Mucosa of gallbladder (tissue), 1 donor: ENCODE results near the gene ITPR3. TPM values are rescaled to one million over a fixed set of nuclear protein-coding genes. Genes with fewer than 3 reads are reported as not detected.
A peak's percentile ranks its signal among the peaks of the same experiment; 100 is the strongest.

Experiments used
- DNase-seq: peaks from one replicate; pipeline ENCODE4 v3.0.0-alpha.2; 2020; ENCODE audit warnings: low spot score
- total RNA-seq: library from RNA; stranded (reverse); gene quantifications from one replicate; pipeline ENCODE4 v1.2.1, GENCODE V29; 2021
- donor health status: DM: no; HTN: no; CAD: no.

ITPR3 gene
- total RNA-seq, 1 donor from 2014 or later: 104 TPM

- DNase-seq: peak; percentile 65
Observed at GRCh38 chr6:33700391-33701050, 79.4 kb downstream of the ITPR3 start.

GRCh38 chr6:33702345-33702977 is 81.3 kb downstream of the ITPR3 start:
- no peak for DNase-seq

DNA sequence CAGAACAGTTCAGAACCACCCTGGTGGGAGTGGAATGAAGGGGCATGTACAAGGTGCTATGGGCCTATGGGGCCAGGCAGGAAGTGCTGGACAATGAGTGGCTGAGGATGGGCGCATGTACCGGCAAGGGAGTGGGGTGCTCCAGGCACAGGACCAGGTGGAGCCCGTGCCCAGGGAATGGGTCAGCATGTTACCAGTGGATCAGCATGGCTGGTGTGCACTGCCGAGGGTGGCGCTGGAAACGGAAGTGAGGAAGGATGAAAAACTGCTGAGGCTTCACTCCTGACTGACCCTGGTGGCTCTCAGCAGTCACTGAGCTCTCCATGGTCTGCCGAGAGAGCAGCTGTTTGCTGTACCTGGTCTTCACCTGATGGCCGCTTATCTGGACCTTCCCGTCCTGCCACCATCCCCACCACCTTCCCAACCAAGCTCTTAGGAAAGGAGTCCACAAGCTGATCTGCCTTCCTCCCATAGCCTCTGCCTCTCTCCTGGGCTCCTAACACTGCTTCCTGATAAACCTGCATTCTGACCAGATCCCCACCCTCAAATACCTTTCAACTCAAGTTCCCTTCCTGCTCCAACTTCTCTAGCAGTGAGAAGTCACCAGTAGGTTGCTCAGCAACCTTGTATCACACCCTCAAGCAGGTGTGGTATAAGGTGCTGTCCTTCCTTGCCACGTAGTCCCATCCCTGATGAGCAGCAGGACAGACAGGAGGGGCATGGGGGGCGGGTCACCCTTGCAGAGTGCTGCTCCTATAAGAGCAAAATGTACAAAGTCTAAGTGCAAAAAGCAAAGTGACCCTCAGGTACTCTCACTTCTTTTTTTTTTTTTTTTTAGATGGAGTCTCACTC is 83.3 kb downstream of the ITPR3 start:
- DNase-seq: no peak

GRCh38 chr6:33705268-33705885 is 84.3 kb downstream of the ITPR3 start:
- DNase-seq: no peak

DNA sequence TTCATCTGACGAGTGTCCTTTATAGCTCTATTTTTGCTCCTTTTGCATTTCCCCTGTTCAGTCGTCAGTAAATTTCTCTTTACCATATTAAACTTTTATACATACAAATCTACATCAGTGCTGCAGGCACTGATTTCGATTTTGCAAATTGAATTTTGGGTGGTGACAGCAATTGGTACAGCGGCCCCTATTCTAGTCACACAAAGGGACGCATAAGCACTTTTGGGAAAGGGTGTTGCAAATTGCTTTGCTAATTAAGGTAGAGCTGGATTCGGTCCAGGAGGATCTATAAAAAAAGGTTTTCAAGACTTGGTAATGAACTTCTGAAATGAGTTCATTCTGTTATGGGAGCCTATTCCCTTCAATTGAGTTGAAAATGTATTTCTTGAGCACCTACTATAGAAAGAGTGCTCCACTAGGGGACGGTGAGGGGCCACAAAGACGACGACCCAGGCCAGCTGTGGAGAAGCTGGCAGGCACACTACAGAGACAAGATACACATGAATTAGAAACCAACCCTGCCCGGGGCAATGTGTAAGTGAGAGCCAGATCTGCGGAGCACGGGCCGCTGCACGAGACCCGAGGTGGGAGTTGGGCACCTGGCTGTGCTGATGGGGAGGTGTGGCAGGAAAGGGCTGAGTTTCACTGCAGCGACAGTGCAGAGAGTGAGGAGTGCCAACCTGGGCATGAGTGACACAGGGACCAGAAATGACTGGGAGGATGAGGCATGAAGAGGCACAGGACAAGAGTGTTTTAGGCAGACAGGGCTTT is 85.0 kb downstream of the ITPR3 start:
- DNase-seq: no peak

- no peak for DNase-seq
Observed at GRCh38 chr6:33707771-33708170, 86.6 kb downstream of the ITPR3 start.

- DNase-seq: no peak
Observed at GRCh38 chr6:33708516-33709204, 87.5 kb downstream of the ITPR3 start.

DNA sequence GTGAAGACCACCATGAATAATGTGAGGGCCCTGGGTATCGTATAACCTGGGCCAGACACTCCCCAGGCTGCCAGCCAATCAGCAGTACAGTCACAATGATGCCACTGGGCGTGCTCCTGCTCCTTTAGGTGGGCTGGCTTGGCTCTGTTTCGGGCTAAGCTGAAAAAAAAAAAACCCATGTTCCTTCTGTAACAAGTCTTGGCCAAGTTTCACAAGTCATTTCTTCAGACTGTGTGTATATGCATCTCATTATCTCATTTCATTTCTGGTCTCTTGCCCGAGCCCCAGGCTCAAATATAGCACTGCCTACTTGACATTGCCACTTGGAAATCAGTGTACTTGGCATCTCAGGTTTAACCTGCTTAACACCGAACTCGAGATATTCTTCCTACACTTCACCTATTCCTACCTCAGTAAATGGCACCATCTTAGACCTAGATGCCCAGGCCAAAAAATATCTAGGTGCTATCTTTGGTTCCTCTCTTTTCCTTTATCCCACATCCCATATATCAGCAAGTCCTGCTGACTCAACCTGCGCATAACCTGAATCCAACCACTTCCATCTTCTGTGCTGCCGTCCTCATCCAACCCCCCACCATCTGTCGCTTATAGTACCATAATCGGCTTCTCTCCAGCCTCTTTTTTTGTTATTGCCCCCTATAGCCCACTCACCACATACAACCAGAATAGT is 88.6 kb downstream of the ITPR3 start:
- no peak for DNase-seq

- no peak for DNase-seq
Observed at GRCh38 chr6:33710296-33711121, 89.4 kb downstream of the ITPR3 start.

DNA sequence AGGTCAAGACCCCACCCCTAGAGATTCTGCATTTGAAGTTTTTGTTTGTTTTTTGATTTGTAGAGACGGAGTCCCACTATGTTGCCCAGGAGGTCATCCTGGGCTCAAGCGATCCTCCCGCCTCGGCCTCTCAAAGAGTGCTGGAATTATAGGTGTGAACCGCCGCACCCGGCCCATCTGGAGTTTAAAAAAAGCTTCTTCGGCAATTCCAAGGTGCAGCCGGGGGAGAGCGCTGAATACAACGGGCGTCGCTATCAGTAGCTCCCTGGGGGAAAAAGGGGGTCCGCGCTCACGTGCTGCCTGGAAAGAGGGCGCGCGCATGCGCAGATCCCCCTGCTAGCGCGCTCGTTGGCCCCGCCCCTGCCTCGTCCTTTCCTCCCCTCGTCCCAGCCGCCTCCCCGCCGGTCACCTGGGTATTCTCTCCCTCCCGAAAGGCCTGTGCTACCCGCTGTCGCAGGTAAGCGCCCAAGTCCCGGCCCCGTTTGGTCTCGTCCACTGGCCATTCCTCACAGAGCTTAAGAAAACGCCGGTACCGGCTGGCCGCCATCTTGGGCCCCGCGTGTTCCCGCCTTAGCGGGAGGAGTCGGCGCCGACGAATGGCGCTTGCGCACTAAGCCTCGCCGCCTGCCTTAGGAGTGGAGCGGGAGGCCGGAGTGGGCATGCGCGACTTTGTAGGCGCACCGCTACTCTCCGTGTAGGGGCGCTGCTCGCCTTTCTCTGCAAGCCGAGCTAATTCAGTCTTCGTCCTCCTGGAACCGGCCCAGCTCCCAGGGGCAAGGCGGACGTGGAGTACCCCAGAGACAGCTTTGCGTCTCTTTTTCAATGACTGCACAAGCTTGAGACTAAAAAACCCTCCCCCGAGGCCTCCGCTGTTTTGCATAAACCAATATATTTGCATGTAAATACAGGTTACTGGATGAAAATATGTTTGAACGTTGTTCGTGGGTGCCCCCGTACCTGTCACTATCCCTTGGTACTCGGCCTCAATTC is 90.3 kb downstream of the ITPR3 start, which contains the start of gene UQCC2:
UQCC2 (minus strand) TSS at position 561 of the 990 bp plus-strand sequence; CDS start at position 547, 14 bp downstream.
- peak; percentile 98 for DNase-seq

DNA sequence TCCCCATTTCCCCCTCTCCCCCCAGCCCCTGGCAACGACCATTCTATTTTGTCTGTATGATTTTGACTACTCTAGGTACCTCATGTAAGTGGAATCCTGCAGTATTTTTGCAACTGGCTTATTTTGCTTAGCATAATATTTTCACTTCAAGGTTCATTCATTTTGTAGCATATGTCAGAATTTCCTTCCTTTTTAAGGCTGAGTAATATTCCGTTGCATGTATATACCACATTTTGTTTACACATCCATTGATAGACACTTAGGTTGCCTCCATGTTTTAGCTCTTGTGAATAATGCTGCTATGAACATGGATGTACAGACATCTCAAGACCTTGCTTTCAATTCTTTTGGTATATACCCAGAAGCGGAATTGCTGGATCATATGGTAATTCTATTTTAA is 91.8 kb downstream of the ITPR3 start:
- DNase-seq: no peak

DNA sequence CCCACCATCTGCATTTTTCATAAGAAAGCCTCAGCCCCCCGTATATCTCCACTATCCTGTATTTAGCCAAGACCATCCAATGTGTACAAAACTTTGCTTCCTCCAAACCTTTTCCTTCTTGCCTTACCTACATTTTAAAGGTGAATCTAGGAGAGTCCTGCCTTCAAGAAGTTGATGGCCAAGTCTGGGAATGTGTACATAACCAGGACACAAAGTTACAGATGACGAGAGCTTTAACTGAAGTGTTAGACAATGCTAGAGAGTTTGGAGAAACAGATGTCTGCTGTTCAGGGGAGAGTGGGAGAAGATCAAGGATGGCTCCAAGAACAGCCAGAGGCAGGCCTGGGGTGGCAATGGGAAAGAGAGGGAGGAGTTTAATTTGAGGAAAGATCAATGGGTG is 92.7 kb downstream of the ITPR3 start:
- DNase-seq: no peak

DNA sequence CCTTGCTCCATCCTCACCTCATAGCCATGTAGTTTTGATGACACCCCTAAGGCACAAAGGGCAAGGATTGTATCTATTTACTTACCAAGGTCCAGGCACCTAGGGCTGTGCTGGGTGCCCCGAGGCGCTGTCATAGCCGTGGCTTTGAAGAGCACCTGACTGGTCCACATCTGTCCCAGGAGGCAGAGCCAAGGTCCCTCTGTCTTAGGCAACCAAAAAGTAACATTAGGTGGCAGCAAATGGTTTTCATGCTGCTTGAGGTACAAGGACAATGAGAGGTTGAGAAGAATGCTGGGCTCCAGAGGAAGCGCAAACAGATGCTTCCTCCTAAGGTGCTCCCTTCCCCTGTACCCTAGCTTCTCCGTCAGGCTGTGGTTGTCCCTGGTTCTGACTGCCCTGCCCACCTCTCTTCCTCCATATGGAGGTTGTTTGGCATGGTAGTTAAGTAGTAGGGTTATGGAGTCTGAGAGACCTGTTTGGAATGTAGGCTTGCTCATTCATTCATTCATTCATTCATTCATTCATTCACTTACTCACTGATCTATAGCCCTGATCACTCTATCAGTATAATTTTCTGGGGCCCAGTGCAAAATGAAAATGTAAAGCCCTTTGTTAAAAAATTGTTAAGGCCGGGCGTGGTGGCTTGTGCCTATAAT is 93.4 kb downstream of the ITPR3 start:
- no peak for DNase-seq

DNA sequence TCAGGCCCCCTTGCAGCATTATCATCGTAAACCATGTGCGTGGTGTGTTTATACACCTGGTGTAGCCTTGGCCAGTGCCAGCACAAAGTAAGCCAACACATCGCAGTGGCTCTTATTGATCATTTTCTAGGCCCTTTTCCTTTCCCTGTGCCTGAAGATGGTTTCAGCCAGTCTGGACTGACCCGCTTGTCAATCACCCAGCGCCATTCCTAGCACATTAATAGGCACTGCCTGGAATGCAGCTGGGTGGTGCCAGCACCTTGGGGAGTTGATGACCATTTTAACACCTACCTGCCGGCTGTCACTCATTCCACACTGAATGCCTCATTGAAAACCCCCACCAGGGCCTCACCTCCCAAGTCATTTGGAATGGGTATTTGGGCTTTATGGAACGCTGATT is 95.3 kb downstream of the ITPR3 start:
- DNase-seq: peak; percentile 70

GRCh38 chr6:33716890-33717632 is 95.9 kb downstream of the ITPR3 start:
- no peak for DNase-seq

- DNase-seq: no peak
Observed at GRCh38 chr6:33717934-33718455, 96.9 kb downstream of the ITPR3 start.
